Esophagus squamous epithelium (tissue), 4 donors: Measurements from ENCODE around the gene SYT5.
"Not testable (repeated sequence)": the region's sequence is repeated elsewhere in the genome, so short reads cannot be mapped to it uniquely, and the experiment has no call there.

Experiments used
- POLR2A ChIP-seq, 4 donors: fragments of 450-650 bp; IDR thresholded peaks; one replicate each; pipeline ENCODE4 v1.6.1; 2017; ENCODE audit warnings: antibody characterized with exemption in 4 of 4, mild to moderate bottlenecking in 4 of 4, moderate library complexity in 3 of 4
- TF ChIP-seq, protein P1 (sequence below), 6 experiments: fragments of 450-650 bp in 4 of 6; fragments of 200-600 bp in 2 of 6; sonication (generic) in 2 of 6; IDR thresholded peaks; one replicate each; pipeline ENCODE4 v1.5.1; 2016 to 2019; ENCODE audit warnings: antibody characterized with exemption in 6 of 6, mild to moderate bottlenecking in 4 of 6, moderate library complexity in 4 of 6

DNA sequence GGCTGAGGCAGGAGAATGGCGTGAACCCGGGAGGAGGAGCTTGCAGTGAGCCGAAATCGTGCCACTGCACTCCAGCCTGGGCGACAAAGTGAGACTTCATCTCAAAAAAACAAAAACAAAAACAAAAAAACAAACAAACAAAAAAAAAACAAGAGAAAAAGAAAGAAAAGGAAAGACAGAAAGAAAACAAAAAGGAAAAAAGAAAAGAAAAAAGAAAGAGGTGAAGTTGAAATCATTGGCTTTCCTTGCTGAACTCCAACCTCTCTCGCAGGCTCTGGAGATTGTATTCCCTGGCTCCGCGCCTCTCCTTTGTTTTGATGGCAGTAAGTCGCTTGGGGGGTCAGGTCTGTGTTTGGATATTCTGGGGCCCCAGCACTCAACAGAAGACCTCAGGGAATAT, 7.8 kb downstream of the SYT5 start:
- TF ChIP-seq, protein P1, sequence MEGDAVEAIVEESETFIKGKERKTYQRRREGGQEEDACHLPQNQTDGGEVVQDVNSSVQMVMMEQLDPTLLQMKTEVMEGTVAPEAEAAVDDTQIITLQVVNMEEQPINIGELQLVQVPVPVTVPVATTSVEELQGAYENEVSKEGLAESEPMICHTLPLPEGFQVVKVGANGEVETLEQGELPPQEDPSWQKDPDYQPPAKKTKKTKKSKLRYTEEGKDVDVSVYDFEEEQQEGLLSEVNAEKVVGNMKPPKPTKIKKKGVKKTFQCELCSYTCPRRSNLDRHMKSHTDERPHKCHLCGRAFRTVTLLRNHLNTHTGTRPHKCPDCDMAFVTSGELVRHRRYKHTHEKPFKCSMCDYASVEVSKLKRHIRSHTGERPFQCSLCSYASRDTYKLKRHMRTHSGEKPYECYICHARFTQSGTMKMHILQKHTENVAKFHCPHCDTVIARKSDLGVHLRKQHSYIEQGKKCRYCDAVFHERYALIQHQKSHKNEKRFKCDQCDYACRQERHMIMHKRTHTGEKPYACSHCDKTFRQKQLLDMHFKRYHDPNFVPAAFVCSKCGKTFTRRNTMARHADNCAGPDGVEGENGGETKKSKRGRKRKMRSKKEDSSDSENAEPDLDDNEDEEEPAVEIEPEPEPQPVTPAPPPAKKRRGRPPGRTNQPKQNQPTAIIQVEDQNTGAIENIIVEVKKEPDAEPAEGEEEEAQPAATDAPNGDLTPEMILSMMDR (IDR thresholded peaks at IDR 0.05) = not testable (repeated sequence)
- TF ChIP-seq POLR2A (IDR thresholded peaks at IDR 0.05) = not testable (repeated sequence)
